ENCODE data around the gene CYLD.

CYLD gene

GRCh38 chr16:50699326-50700159, 42.3 kb upstream of the CYLD start:
- Histone ChIP-seq H3K27ac (ENCODE audit: low read length) (no peak overlapping the region), H3K36me3 (ENCODE audit: control insufficient read depth in 2 of 2, insufficient read depth in 2 of 2, low read length in 2 of 2) (no peaks in the 10 kb centered on the region), H3K9me3 (ENCODE audit: control insufficient read depth in 2 of 2, low read length in 2 of 2) (peaks cover 0 to 7% of the 10 kb centered on the region in 2 donors), H3K9ac (ENCODE audit: low read length in 2 of 2) (no peak overlapping the region), H3K4me1 (ENCODE audit: control insufficient read depth, insufficient read depth, low read length) (peaks cover 20% of the 10 kb centered on the region), H3K4me3 (ENCODE audit: low read length in 2 of 2) (no peak overlapping the region), H3K27me3 (ENCODE audit: control insufficient read depth in 1 of 2, insufficient read depth in 2 of 2, low read length in 2 of 2) (no peaks in the 10 kb centered on the region)

DNA sequence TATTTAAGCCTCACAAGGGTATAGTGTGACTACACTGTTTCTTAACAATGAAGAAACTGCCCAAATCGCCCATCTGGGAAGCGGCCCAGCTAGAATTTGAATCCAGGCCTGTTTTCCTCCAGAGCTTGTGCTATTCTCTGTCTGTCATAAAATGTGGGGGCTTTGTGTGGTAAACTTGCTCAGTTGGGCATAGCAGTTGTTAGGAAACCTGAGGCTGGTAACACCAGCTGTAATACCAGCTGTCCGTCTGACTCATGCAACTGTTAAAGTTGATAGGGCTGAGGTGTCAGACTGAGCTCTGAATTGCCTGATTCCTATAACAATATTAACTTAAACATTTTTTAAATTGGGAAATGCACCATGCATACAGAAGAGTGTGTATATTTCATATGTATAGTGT, 39.2 kb upstream of the CYLD start:
- Histone ChIP-seq H3K36me3 (ENCODE audit: control insufficient read depth in 2 of 2, insufficient read depth in 2 of 2, low read length in 2 of 2) (no peaks in the 10 kb centered on the region), H3K9me3 (ENCODE audit: control insufficient read depth in 2 of 2, low read length in 2 of 2) (peaks cover 0 to 7% of the 10 kb centered on the region in 2 donors), H3K4me3 (ENCODE audit: low read length in 2 of 2) (no peak overlapping the region), H3K27me3 (ENCODE audit: control insufficient read depth in 1 of 2, insufficient read depth in 2 of 2, low read length in 2 of 2) (no peaks in the 10 kb centered on the region), H3K4me1 (ENCODE audit: control insufficient read depth, insufficient read depth, low read length) (peaks cover 7% of the 10 kb centered on the region), H3K9ac (ENCODE audit: low read length in 2 of 2) (no peak overlapping the region), H3K27ac (ENCODE audit: low read length) (no peak overlapping the region)

GRCh38 chr16:50704245-50704644, 37.6 kb upstream of the CYLD start:
- Histone ChIP-seq H3K9ac (ENCODE audit: low read length in 2 of 2) (no peak overlapping the region), H3K27me3 (ENCODE audit: control insufficient read depth in 1 of 2, insufficient read depth in 2 of 2, low read length in 2 of 2) (no peaks in the 10 kb centered on the region), H3K36me3 (ENCODE audit: control insufficient read depth in 2 of 2, insufficient read depth in 2 of 2, low read length in 2 of 2) (no peaks in the 10 kb centered on the region), H3K9me3 (ENCODE audit: control insufficient read depth in 2 of 2, low read length in 2 of 2) (peaks cover 0 to 7% of the 10 kb centered on the region in 2 donors), H3K4me3 (ENCODE audit: low read length in 2 of 2) (no peak overlapping the region), H3K4me1 (ENCODE audit: control insufficient read depth, insufficient read depth, low read length) (no peaks in the 10 kb centered on the region), H3K27ac (ENCODE audit: low read length) (no peak overlapping the region)

DNA sequence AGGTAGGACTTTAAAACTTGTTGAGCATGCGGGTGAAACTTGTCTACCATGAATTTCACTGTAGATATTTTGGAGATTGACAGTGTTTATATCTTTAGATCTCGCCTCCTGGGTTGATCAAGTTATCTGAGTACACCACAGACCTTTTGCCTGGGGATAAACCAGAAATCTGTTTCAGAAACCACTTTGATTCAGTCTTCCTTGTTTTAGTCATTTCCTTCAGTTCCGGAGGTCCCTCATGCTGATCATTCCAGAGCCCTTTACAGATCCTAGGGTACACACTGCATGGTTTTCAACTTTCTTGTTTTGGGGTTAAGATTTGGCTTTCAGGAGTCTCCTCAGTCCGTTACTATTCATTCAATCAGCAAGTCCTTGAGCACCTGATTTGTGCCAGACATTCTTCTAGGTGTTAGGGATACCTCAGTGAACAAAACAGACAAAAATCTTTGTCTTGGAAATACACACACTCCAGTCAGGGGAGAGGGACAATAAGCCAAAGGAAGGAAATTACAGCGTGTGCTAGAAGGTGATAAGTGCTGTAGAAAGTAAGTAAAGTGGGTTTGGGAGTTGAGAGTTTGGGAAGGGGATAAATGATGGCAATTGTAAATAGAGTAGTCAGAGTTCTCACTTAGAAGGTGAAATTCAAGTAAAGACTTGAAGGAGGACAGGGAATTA, 36.3 kb upstream of the CYLD start:
- Histone ChIP-seq H3K4me3 (ENCODE audit: low read length in 2 of 2) (no peak overlapping the region), H3K27ac (ENCODE audit: low read length) (no peak overlapping the region), H3K9ac (ENCODE audit: low read length in 2 of 2) (no peak overlapping the region), H3K4me1 (ENCODE audit: control insufficient read depth, insufficient read depth, low read length) (no peaks in the 10 kb centered on the region), H3K27me3 (ENCODE audit: control insufficient read depth in 1 of 2, insufficient read depth in 2 of 2, low read length in 2 of 2) (no peaks in the 10 kb centered on the region), H3K9me3 (ENCODE audit: control insufficient read depth in 2 of 2, low read length in 2 of 2) (peaks cover 0 to 7% of the 10 kb centered on the region in 2 donors), H3K36me3 (ENCODE audit: control insufficient read depth in 2 of 2, insufficient read depth in 2 of 2, low read length in 2 of 2) (no peaks in the 10 kb centered on the region)

GRCh38 chr16:50706250-50706649, 35.6 kb upstream of the CYLD start:
- peaks cover 0 to 7% of the 10 kb centered on the region in 2 donors for H3K9me3 ChIP-seq (ENCODE audit: control insufficient read depth in 2 of 2, low read length in 2 of 2)
- H3K4me3 ChIP-seq (ENCODE audit: low read length in 2 of 2) = no peak overlapping the region
- H3K27ac ChIP-seq (ENCODE audit: low read length) = no peak overlapping the region
- H3K36me3 ChIP-seq (ENCODE audit: control insufficient read depth in 2 of 2, insufficient read depth in 2 of 2, low read length in 2 of 2) = no peaks in the 10 kb centered on the region
- H3K9ac ChIP-seq (ENCODE audit: low read length in 2 of 2) = no peak overlapping the region
- H3K27me3 ChIP-seq (ENCODE audit: control insufficient read depth in 1 of 2, insufficient read depth in 2 of 2, low read length in 2 of 2) = no peaks in the 10 kb centered on the region
- peaks cover 1% of the 10 kb centered on the region for H3K4me1 ChIP-seq (ENCODE audit: control insufficient read depth, insufficient read depth, low read length)

DNA sequence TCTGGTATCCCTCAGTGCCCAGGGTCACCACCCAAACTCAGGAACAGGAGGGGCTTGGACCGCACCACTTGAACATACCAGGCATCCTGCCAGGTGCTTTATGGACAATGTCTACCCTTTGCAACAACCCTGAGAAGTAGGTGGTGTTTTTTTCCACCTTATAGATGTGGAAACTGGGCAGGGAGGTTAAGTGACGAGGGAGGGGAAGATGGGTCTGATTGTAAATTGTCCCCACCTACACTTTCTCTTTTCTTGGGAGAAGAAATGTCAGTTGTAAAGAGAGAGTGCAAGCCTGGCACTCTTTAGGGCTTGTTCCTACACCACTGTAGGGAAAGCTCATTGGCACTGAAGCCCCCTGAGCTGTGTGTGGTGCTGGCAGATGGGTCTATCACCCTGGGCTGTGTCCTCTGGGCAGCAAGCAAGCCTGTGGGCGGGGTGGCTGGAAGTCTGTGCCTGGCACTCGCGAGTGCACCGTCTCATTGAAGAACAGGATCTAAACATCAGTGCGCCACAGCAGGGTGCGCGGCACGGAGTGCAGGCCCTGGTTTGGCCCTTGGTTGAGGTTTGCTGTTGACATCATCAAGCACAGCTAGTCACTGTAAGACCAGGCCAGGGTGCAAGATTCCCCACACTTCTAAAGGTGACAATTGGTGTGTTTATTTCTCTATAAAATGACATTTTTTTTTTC, 33.4 kb upstream of the CYLD start:
- Histone ChIP-seq H3K4me1 (ENCODE audit: control insufficient read depth, insufficient read depth, low read length) (peaks cover 14% of the 10 kb centered on the region), H3K9me3 (ENCODE audit: control insufficient read depth in 2 of 2, low read length in 2 of 2) (peaks cover 0 to 7% of the 10 kb centered on the region in 2 donors), H3K27ac (ENCODE audit: low read length) (no peak overlapping the region), H3K9ac (ENCODE audit: low read length in 2 of 2) (no peak overlapping the region), H3K4me3 (ENCODE audit: low read length in 2 of 2) (no peak overlapping the region), H3K27me3 (ENCODE audit: control insufficient read depth in 1 of 2, insufficient read depth in 2 of 2, low read length in 2 of 2) (no peaks in the 10 kb centered on the region), H3K36me3 (ENCODE audit: control insufficient read depth in 2 of 2, insufficient read depth in 2 of 2, low read length in 2 of 2) (no peaks in the 10 kb centered on the region)

- Histone ChIP-seq H3K36me3 (ENCODE audit: control insufficient read depth in 2 of 2, insufficient read depth in 2 of 2, low read length in 2 of 2) (no peaks in the 10 kb centered on the region), H3K4me1 (ENCODE audit: control insufficient read depth, insufficient read depth, low read length) (peaks cover 14% of the 10 kb centered on the region), H3K27ac (ENCODE audit: low read length) (no peak overlapping the region), H3K9ac (ENCODE audit: low read length in 2 of 2) (no peak overlapping the region), H3K27me3 (ENCODE audit: control insufficient read depth in 1 of 2, insufficient read depth in 2 of 2, low read length in 2 of 2) (no peaks in the 10 kb centered on the region), H3K9me3 (ENCODE audit: control insufficient read depth in 2 of 2, low read length in 2 of 2) (peaks cover 0 to 1% of the 10 kb centered on the region in 2 donors), H3K4me3 (ENCODE audit: low read length in 2 of 2) (no peak overlapping the region)
Measured at GRCh38 chr16:50709061-50709684, 32.7 kb upstream of the CYLD start.

DNA sequence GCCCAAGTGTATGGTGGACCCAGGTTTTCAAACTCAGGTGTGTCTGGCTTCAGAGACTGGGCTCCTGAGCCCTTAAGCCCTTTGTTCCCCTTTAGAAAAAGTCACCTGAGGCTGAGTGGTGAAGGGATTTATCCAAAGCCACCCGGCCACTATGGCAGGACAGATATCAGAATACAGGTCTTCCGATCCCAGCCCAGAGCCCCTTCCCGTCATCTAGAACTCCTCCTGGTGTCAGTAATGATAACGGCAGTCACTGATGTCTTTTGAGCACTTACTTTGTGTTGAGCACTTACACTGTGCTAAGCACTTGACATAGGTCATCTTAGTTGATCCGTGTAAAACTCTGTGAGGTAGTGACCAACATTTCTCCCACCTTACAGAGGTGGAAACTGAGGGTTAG, 31.9 kb upstream of the CYLD start:
- Histone ChIP-seq H3K9ac (ENCODE audit: low read length in 2 of 2) (no peak overlapping the region), H3K9me3 (ENCODE audit: control insufficient read depth in 2 of 2, low read length in 2 of 2) (no peaks in the 10 kb centered on the region), H3K36me3 (ENCODE audit: control insufficient read depth in 2 of 2, insufficient read depth in 2 of 2, low read length in 2 of 2) (no peaks in the 10 kb centered on the region), H3K4me1 (ENCODE audit: control insufficient read depth, insufficient read depth, low read length) (peaks cover 14% of the 10 kb centered on the region), H3K27me3 (ENCODE audit: control insufficient read depth in 1 of 2, insufficient read depth in 2 of 2, low read length in 2 of 2) (no peaks in the 10 kb centered on the region), H3K4me3 (ENCODE audit: low read length in 2 of 2) (no peak overlapping the region), H3K27ac (ENCODE audit: low read length) (no peak overlapping the region)

DNA sequence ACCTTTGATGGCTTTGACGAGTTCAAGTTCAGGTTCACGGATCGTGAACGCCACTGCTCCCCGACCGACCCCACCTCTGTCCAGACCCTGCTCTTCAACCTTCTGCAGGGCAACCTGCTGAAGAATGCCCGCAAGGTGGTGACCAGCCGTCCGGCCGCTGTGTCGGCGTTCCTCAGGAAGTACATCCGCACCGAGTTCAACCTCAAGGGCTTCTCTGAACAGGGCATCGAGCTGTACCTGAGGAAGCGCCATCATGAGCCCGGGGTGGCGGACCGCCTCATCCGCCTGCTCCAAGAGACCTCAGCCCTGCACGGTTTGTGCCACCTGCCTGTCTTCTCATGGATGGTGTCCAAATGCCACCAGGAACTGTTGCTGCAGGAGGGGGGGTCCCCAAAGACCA, 30.8 kb upstream of the CYLD start:
- H3K9ac ChIP-seq (ENCODE audit: low read length in 2 of 2) = no peak overlapping the region

GRCh38 chr16:50711862-50712559, 29.9 kb upstream of the CYLD start:
- no peaks in the 10 kb centered on the region for H3K27me3 ChIP-seq (ENCODE audit: control insufficient read depth in 1 of 2, insufficient read depth in 2 of 2, low read length in 2 of 2)
- peaks cover 14% of the 10 kb centered on the region for H3K4me1 ChIP-seq (ENCODE audit: control insufficient read depth, insufficient read depth, low read length)
- no peaks in the 10 kb centered on the region for H3K9me3 ChIP-seq (ENCODE audit: control insufficient read depth in 2 of 2, low read length in 2 of 2)
- H3K4me3 ChIP-seq (ENCODE audit: low read length in 2 of 2) = peak overlapping the region in 1 of 2 donors; percentile 29
- no peak overlapping the region for H3K9ac ChIP-seq (ENCODE audit: low read length in 2 of 2)
- H3K27ac ChIP-seq (ENCODE audit: low read length) = no peak overlapping the region
- H3K36me3 ChIP-seq (ENCODE audit: control insufficient read depth in 2 of 2, insufficient read depth in 2 of 2, low read length in 2 of 2) = no peaks in the 10 kb centered on the region

More for the DNA sequence above, 30.8 kb upstream of the CYLD start:
- Histone ChIP-seq H3K27ac (ENCODE audit: low read length) (no peak overlapping the region), H3K9me3 (ENCODE audit: control insufficient read depth in 2 of 2, low read length in 2 of 2) (no peaks in the 10 kb centered on the region), H3K4me1 (ENCODE audit: control insufficient read depth, insufficient read depth, low read length) (peaks cover 14% of the 10 kb centered on the region), H3K27me3 (ENCODE audit: control insufficient read depth in 1 of 2, insufficient read depth in 2 of 2, low read length in 2 of 2) (no peaks in the 10 kb centered on the region), H3K36me3 (ENCODE audit: control insufficient read depth in 2 of 2, insufficient read depth in 2 of 2, low read length in 2 of 2) (no peaks in the 10 kb centered on the region), H3K4me3 (ENCODE audit: low read length in 2 of 2) (no peak overlapping the region)

All from stomach smooth muscle (tissue), 2 donors.